Ovary (tissue), 3 donors: ENCODE measurements around the gene TMEM270.

Experiments
- CTCF ChIP-seq, 3 donors: fragments of 450-650 bp in 2 of 3; fragments of 200-600 bp in 1 of 3; IDR thresholded peaks; one replicate each; pipeline versions ENCODE4 v1.5.1 to v1.8.0; 2016 to 2022; ENCODE audit warnings: antibody characterized with exemption in 3 of 3, mild to moderate bottlenecking in 1 of 3
- EP300 ChIP-seq: sonication (generic); formaldehyde crosslinking; IDR thresholded peaks from one replicate; pipeline ENCODE4 v1.6.1; 2017; ENCODE audit warnings: antibody characterized with exemption
- POLR2A ChIP-seq: fragments of 450-650 bp; IDR thresholded peaks from one replicate; pipeline ENCODE4 v1.6.1; 2017; ENCODE audit warnings: antibody characterized with exemption, mild to moderate bottlenecking, moderate library complexity
- donor health status: DM: no; HTN: no; CAD: no.

GRCh38 chr7:73864981-73865711 lies 4.2 kb downstream of the TMEM270 start:
- TF ChIP-seq CTCF (IDR thresholded peaks at IDR 0.05): no peak
- no peak for TF ChIP-seq POLR2A
- no peak for TF ChIP-seq EP300
